Immature natural killer cell (primary cell): Measurements from ENCODE around the gene BEAN1. TPM values are rescaled to one million over a fixed set of nuclear protein-coding genes. Genes with fewer than 3 reads are reported as not detected.

Experiments used
- DNase-seq, 3 donors: peaks; one replicate each; pipeline ENCODE4 v3.0.0; 2022; ENCODE audit warnings: mixed read lengths in 1 of 3
- H3K27ac Mint-ChIP-seq, 6 donors: one replicate each; pipeline ENCODE4 v1.8.0; 2020; ENCODE audit warnings: mixed read lengths in 6 of 6, mild to moderate bottlenecking in 5 of 6, inconsistent platforms in 4 of 6, moderate library complexity in 3 of 6
- H3K27me3 Mint-ChIP-seq, 3 donors: one replicate each; pipeline ENCODE4 v1.8.0; 2020 to 2021; ENCODE audit warnings: low read depth in 3 of 3, mild to moderate bottlenecking in 3 of 3, mixed read lengths in 3 of 3, moderate library complexity in 3 of 3, inconsistent platforms in 1 of 3
- H3K36me3 Mint-ChIP-seq, 3 donors: one replicate each; pipeline ENCODE4 v1.8.0; 2020; ENCODE audit warnings: mixed read lengths in 3 of 3, inconsistent platforms in 2 of 3, mild to moderate bottlenecking in 2 of 3
- H3K4me1 Mint-ChIP-seq, 2 donors: one replicate each; pipeline ENCODE4 v1.8.0; 2020; ENCODE audit warnings: inconsistent platforms in 2 of 2, mild to moderate bottlenecking in 2 of 2, mixed read lengths in 2 of 2, moderate library complexity in 1 of 2
- H3K4me3 Mint-ChIP-seq, 5 donors: one replicate each; pipeline ENCODE4 v1.8.0; 2020; ENCODE audit warnings: mild to moderate bottlenecking in 5 of 5, mixed read lengths in 5 of 5, inconsistent platforms in 3 of 5, moderate library complexity in 3 of 5
- H3K9me3 Mint-ChIP-seq, 6 donors: one replicate each; pipeline ENCODE4 v1.8.0; 2020; ENCODE audit warnings: mild to moderate bottlenecking in 6 of 6, mixed read lengths in 6 of 6, inconsistent platforms in 4 of 6, moderate library complexity in 3 of 6
- polyA plus RNA-seq, 3 donors: library from polyadenylated mRNA; unstranded; fragments of 300-500 nt; fragmentation: Illumina TruSeq; gene quantifications; one replicate each; pipeline ENCODE4 v1.2.3, GENCODE V29; 2021

The BEAN1 gene
- polyA plus RNA-seq, 3 donors from 2014 or later = 0.32 TPM; not detected in 2

DNA sequence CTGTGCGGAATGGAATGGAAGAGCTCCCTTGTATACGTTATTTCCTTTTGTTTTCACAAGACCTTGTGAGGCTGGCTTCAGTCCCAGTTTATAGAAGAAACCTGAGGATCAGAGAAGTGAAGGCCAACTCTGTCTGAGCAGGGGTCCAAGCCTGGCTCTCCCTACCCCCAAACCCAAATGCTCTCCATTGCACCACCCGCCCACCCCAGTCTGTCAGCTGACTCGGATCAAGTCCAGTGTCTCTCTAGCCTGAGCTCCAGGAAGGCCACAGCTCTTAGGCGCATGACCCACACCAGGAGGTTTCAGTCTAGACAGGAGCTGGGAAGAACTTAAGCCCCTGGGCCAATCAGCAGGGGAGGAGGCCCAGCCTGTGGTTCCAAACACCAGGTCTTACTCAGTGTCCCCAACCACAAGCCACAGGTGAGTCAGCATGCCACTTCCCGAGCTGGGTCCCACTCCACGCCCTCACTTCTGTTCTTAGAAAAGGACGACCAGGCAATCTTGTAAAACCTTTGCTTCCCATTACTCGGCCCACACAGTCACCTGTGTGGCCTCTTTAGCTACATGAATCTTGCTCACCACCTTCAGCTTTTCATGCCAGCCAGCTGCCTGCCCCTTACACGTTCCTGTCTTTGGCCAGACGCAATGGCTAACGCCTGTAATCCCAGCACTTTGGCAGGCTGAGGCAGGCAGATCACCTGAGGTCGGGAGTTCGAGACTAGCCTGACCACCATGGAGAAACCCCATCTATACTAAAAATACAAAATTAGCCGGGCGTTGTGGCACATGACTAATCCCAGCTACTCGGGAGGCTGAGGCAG, 95.1 kb downstream of the BEAN1 start:
- H3K4me1 Mint-ChIP-seq = peaks cover 85 to 96% of the 10 kb centered on the region in 2 donors
- peak overlapping the region; percentile 89 to 97 (median 93) for H3K27ac Mint-ChIP-seq

DNA sequence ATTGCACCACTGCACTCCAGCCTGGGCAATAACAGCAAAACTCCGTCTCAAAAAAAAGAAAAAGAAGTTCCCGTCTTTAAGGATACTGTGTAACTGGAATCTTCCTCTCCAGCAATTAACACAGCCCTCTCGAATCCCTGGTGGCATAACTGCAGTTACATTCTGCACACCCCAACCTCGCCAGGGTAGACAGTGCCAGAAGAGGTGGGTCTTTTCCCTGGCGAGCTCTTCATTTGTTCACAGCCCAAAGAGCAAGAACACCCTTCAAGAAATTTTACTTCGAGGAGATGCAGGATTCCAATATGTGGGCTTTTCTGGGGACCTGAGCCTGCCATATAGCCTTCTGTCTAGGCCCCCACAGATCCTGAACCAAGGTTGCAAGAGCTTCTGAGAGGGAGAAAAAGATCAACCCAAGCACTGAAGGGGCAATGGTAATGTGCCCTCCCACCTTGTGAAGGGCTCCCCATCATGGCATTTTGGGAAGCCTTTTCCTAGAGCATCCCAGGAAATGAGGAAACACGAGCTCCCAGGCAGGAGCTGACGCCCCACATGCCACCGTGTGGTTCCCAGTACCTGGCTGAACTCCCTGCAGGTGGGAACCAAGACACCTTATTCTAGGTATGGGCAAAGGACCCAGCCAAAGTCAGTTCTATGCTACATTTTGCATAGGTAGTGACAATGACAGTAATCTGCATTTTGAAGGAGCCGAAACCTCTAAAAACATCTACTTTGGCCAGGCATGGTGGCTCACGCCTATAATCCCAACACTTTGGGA, 95.9 kb downstream of the BEAN1 start:
- no peak for DNase-seq
- Mint-ChIP-seq H3K4me3 (peak overlapping the region; percentile 67 to 81 (median 80)), H3K27ac (peak overlapping the region; percentile 89 to 97 (median 93)), H3K9me3 (no peaks in the 10 kb centered on the region), H3K36me3 (peaks cover 0 to 7% (median 0%) of the 10 kb centered on the region in 3 donors), H3K27me3 (peaks cover 6 to 12% (median 8%) of the 10 kb centered on the region in 3 donors), H3K4me1 (peaks cover 77 to 93% of the 10 kb centered on the region in 2 donors)

More for the DNA sequence above, 95.1 kb downstream of the BEAN1 start:
- Mint-ChIP-seq H3K27me3 (peaks cover 6 to 13% (median 8%) of the 10 kb centered on the region in 3 donors), H3K4me3 (peak overlapping the region; percentile 67 to 84 (median 80)), H3K36me3 (peaks cover 0 to 4% (median 0%) of the 10 kb centered on the region in 3 donors), H3K9me3 (no peaks in the 10 kb centered on the region)
- peak; percentile 78 to 82 (median 80) for DNase-seq

- H3K27me3 Mint-ChIP-seq = peaks cover 6 to 12% (median 8%) of the 10 kb centered on the region in 3 donors
- H3K4me3 Mint-ChIP-seq = peak overlapping the region; percentile 67 to 81 (median 78)
- H3K27ac Mint-ChIP-seq = peak overlapping the region; percentile 89 to 97 (median 93)
- H3K4me1 Mint-ChIP-seq = peaks cover 69 to 86% of the 10 kb centered on the region in 2 donors
- no peaks in the 10 kb centered on the region for H3K9me3 Mint-ChIP-seq
- peak; percentile 57 to 63 (median 60) for DNase-seq
- peaks cover 0 to 14% (median 2%) of the 10 kb centered on the region in 3 donors for H3K36me3 Mint-ChIP-seq
These were observed 96.8 kb downstream of the BEAN1 start for GRCh38 chr16:66523861-66524354.

DNA sequence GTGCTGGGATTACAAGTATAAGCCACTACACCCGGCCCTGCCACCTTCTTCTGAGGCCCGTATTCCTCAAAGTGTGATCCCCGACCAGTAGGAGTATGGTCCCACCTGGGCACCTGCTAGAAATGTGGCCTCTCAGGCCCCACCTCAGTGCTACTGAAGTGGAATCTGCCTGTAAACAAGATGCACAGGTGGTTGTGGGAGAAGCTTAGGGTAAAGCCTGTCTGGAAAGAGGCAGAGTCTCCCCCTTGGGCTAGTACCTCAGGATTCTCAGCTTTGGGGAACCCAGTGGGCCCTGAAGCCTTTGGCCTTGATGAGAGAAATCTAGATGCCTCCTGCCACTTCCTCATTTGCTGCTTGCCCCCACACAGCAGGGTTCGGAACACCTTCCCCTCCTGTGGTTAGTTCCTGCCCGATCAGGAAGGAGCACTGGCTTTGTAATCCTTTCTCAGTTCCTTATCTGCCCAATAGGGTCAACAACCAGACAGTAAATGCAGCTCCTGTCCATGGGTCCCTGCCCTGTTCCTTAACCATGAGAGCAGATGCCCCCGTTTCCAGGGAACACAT, 97.6 kb downstream of the BEAN1 start:
- Mint-ChIP-seq H3K27ac (peak overlapping the region; percentile 89 to 97 (median 93)), H3K4me3 (peak overlapping the region; percentile 46 to 80 (median 70)), H3K36me3 (peaks cover 1 to 17% (median 6%) of the 10 kb centered on the region in 3 donors), H3K4me1 (peaks cover 64 to 80% of the 10 kb centered on the region in 2 donors), H3K27me3 (peaks cover 6 to 12% (median 8%) of the 10 kb centered on the region in 3 donors), H3K9me3 (peaks cover 0 to under 1% (median 0%) of the 10 kb centered on the region in 6 donors)
- peak; percentile 40 to 55 (median 52) for DNase-seq

DNA sequence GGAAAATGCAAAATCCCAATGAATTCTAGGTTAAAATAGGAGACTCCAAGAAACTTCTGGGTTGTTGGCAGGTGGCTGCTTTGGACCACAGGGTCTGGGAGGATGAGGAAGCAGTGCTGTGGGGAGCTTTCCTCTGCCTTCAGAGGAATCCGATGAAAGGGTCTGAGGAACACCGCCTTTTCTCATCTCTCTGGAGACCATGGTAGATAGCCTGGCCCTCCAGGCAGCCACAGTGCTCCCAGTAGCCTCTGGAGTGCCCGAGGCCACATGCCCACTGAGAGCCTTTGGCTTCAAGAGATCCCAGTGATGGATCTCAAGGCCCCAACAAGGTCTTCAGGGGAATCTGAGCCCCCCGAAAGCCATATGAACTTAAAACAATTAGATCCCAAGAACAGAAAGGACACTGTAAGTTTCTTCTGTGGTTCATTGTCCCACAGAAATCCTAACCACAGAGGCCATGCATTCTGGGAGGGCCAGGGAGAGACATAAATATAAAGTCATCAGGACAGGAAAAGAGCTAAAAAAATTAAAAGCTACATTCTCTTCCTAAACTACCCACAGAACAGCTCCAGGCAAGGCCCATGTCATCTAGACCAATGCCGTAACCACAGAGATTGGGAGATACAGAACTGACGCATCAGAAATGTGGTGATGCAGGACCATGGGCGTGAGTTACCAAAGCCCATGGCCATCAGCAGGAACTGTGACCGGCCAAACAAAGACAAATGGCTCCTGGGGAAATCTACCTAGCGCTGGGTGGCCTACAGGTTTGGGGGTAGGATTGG, 98.5 kb downstream of the BEAN1 start:
- Mint-ChIP-seq H3K9me3 (peaks cover 0 to 1% (median 0%) of the 10 kb centered on the region in 6 donors), H3K4me1 (peaks cover 55 to 71% of the 10 kb centered on the region in 2 donors), H3K36me3 (peaks cover 4 to 24% (median 9%) of the 10 kb centered on the region in 3 donors), H3K27me3 (peaks cover 6 to 12% (median 8%) of the 10 kb centered on the region in 3 donors), H3K27ac (peak overlapping the region; percentile 89 to 97 (median 93)), H3K4me3 (peak overlapping the region in 2 of 5 donors; percentile 15 to 21)
- DNase-seq = peak in 2 of 3 donors; percentile 37 to 42

- Mint-ChIP-seq H3K27me3 (peaks cover 0 to 3% (median 2%) of the 10 kb centered on the region in 3 donors), H3K27ac (peak overlapping the region in 3 of 6 donors; percentile 35 to 57 (median 48)), H3K4me1 (peaks cover 28 to 44% of the 10 kb centered on the region in 2 donors), H3K9me3 (peaks cover 0 to 1% (median 0%) of the 10 kb centered on the region in 6 donors), H3K36me3 (peaks cover 13 to 36% (median 25%) of the 10 kb centered on the region in 3 donors), H3K4me3 (no peak overlapping the region)
- DNase-seq = no peak
These were observed 101.2 kb downstream of the BEAN1 start for GRCh38 chr16:66528294-66528693.

DNA sequence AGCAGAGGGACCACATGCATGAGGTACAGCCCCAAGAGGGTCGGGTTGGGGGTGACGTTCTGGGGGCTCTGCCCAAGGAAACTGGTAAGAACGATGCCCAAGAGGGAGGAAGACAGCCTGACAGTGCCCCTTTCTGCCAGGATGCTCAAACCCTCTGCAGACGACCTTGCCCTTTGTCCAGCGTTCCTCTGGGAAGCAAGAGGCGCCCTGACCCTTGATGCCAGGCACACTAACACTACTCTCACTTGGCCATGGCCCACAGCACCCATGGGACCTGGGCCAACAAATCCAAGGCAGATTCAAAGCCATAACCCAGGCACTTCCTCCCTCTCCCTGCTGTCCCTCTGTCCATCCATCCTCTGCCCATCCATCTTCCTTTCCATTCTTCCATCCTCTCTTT, 102.4 kb downstream of the BEAN1 start:
- H3K27me3 Mint-ChIP-seq = no peaks in the 10 kb centered on the region

More for the DNA sequence above, 102.4 kb downstream of the BEAN1 start:
- Mint-ChIP-seq H3K4me3 (no peak overlapping the region), H3K27ac (peak overlapping the region in 3 of 6 donors; percentile 46 to 65 (median 46)), H3K4me1 (peaks cover 18 to 33% of the 10 kb centered on the region in 2 donors), H3K36me3 (peaks cover 16 to 34% (median 25%) of the 10 kb centered on the region in 3 donors), H3K9me3 (peaks cover 0 to 1% (median 0%) of the 10 kb centered on the region in 6 donors)
- DNase-seq = no peak

Other genes with a start within 250 kb of the BEAN1 start
- gene CDH5, start 60.6 kb upstream of the BEAN1 start, polyA plus RNA-seq = not detected
- 10 to 100 TPM in 1 of 3 donors, 1 to 10 TPM in 2; 8.2 to 19.9 (median 9.8) TPM for gene TK2, start 122.8 kb downstream of the BEAN1 start, polyA plus RNA-seq
- gene CKLF, start 125.3 kb downstream of the BEAN1 start, polyA plus RNA-seq = 100 to 1,000 TPM; 226 to 318 (median 229) TPM
- 1 to 10 TPM; 1.1 to 3.1 (median 2.2) TPM for gene CMTM1, start 139.1 kb downstream of the BEAN1 start, polyA plus RNA-seq
- under 1 TPM in 1 of 3 donors, not detected in 2; 0.85 TPM for gene CMTM2, start 152.2 kb downstream of the BEAN1 start, polyA plus RNA-seq
- gene CMTM3, start 177.4 kb downstream of the BEAN1 start, polyA plus RNA-seq = 100 to 1,000 TPM in 2 of 3 donors, 10 to 100 TPM in 1; 83.5 to 145 (median 127) TPM